Transverse colon (tissue), 4 donors: ENCODE results near the gene PLK1. TPM values are rescaled to one million over a fixed set of nuclear protein-coding genes. Genes with fewer than 3 reads are reported as not detected.
A peak's percentile ranks its signal among the peaks of the same experiment; 100 is the strongest.

Experiments used
- DNase-seq: peaks from one replicate; pipeline ENCODE4 v3.0.0-alpha.2; 2019
- H3K27ac ChIP-seq, 4 donors: fragments of 200-600 bp; sonication (generic); 2 replicates each; pipeline ENCODE4 v1.5.1; 2016 to 2018; ENCODE audit warnings: inconsistent platforms in 4 of 4
- H3K27me3 ChIP-seq: fragments of 200-600 bp; sonication (generic); 2 replicates; pipeline ENCODE4 v1.5.1; 2017; ENCODE audit warnings: inconsistent platforms
- H3K36me3 ChIP-seq, 4 donors: fragments of 200-600 bp; sonication (generic); 2 replicates each; pipeline ENCODE4 v1.5.1; 2017 to 2019; ENCODE audit warnings: inconsistent platforms in 4 of 4
- H3K4me1 ChIP-seq, 4 donors: fragments of 200-600 bp; sonication (generic); 2 replicates each; pipeline ENCODE4 v1.5.1; 2017 to 2020; ENCODE audit warnings: inconsistent platforms in 4 of 4
- H3K4me3 ChIP-seq, 4 donors: fragments of 200-600 bp; sonication (generic); 1 replicate in 1 of 4; 2 replicates in 3 of 4; pipeline versions ENCODE4 v1.5.1 to v1.6.1; 2017 to 2019; ENCODE audit warnings: inconsistent platforms in 4 of 4
- H3K9me3 ChIP-seq, 2 donors: fragments of 200-600 bp; sonication (generic); 2 replicates each; pipeline ENCODE4 v1.5.1; 2017 to 2019; ENCODE audit warnings: inconsistent platforms in 2 of 2
- EP300 ChIP-seq: sonication (generic); formaldehyde crosslinking; IDR thresholded peaks from one replicate; pipeline ENCODE4 v1.6.1; 2017; ENCODE audit warnings: antibody characterized with exemption, low read depth
- POLR2A ChIP-seq: fragments of 450-650 bp; IDR thresholded peaks from one replicate; pipeline ENCODE4 v1.6.1; 2016; ENCODE audit warnings: antibody characterized with exemption, mild to moderate bottlenecking, moderate library complexity
- POLR2AphosphoS5 ChIP-seq, 3 donors: sonication (generic); formaldehyde crosslinking; IDR thresholded peaks; one replicate each; pipeline ENCODE4 v1.6.1; 2016; ENCODE audit warnings: antibody characterized with exemption in 3 of 3
- WGBS, 2 donors: methylation state at CpG; one replicate each; pipeline ENCODE4 v1.1.5; 2018; ENCODE audit warnings: low coverage in 1 of 2; 5-methylcytosine and 5-hydroxymethylcytosine counted together
- in situ Hi-C, 4 donors: fragments of 200-750 bp; cut with MboI; loops; one replicate each; pipeline versions ENCODE4 v1.15.0 to v1.15.1; 2017; ENCODE audit warnings: low sequenced_read_pairs in 3 of 4, low pct_ligation_motif_present in 1 of 4, low pct_unique_long_range_greater_than_20kb in 1 of 4
- intact Hi-C: fragments of 100-400 bp; cut with DNase I; formaldehyde crosslinking; loops from one replicate; pipeline ENCODE4 v1.15.1; 2023; ENCODE audit warnings: low total_unique reads
- total RNA-seq, 4 donors: library from RNA; depleted of rRNA; stranded (reverse); fragments of >200 nt; gene quantifications; one replicate each; pipeline ENCODE4 v1.1.0, GENCODE V29; 2016
- TF ChIP-seq, protein P1 (sequence below), 5 experiments: fragments of 200-600 bp in 3 of 5; fragments of 450-650 bp in 2 of 5; sonication (generic) in 3 of 5; IDR thresholded peaks; 1 replicate in 2 of 5; 2 replicates in 3 of 5; pipeline ENCODE4 v1.5.1; 2016 to 2017; ENCODE audit warnings: antibody characterized with exemption in 5 of 5, inconsistent platforms in 3 of 5, mild to moderate bottlenecking in 2 of 5, moderate library complexity in 1 of 5

PLK1 gene
- total RNA-seq, 4 donors from 2014 or later = 1.5 to 20.1 (median 4.3) TPM

- Histone ChIP-seq H3K4me1 (peaks cover 8 to 12% (median 10%) of the 10 kb centered on the region in 4 donors), H3K4me3 (no peak overlapping the region), H3K36me3 (peaks cover 0 to 26% (median 3%) of the 10 kb centered on the region in 4 donors), H3K27ac (no peak overlapping the region), H3K27me3 (no peaks in the 10 kb centered on the region), H3K9me3 (no peaks in the 10 kb centered on the region)
- intact Hi-C loops (no loop called here), in situ Hi-C loops (no loop called here)
- TF ChIP-seq, protein P1, sequence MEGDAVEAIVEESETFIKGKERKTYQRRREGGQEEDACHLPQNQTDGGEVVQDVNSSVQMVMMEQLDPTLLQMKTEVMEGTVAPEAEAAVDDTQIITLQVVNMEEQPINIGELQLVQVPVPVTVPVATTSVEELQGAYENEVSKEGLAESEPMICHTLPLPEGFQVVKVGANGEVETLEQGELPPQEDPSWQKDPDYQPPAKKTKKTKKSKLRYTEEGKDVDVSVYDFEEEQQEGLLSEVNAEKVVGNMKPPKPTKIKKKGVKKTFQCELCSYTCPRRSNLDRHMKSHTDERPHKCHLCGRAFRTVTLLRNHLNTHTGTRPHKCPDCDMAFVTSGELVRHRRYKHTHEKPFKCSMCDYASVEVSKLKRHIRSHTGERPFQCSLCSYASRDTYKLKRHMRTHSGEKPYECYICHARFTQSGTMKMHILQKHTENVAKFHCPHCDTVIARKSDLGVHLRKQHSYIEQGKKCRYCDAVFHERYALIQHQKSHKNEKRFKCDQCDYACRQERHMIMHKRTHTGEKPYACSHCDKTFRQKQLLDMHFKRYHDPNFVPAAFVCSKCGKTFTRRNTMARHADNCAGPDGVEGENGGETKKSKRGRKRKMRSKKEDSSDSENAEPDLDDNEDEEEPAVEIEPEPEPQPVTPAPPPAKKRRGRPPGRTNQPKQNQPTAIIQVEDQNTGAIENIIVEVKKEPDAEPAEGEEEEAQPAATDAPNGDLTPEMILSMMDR (IDR thresholded peaks at IDR 0.05) = no peak
- no peak for TF ChIP-seq POLR2A
- TF ChIP-seq EP300 = no peak
- TF ChIP-seq POLR2AphosphoS5 (IDR thresholded peaks at IDR 0.05) = no peak
- no peak for DNase-seq
Observed at GRCh38 chr16:23635958-23636357, 42.7 kb upstream of the PLK1 start.

- Histone ChIP-seq H3K4me1 (peaks cover 8 to 22% (median 20%) of the 10 kb centered on the region in 4 donors), H3K4me3 (peak overlapping the region; percentile 65 to 94 (median 88)), H3K9me3 (no peaks in the 10 kb centered on the region), H3K27ac (peak overlapping the region; percentile 78 to 86 (median 85)), H3K36me3 (peaks cover 0 to 29% (median 8%) of the 10 kb centered on the region in 4 donors), H3K27me3 (no peaks in the 10 kb centered on the region)
- in situ Hi-C loops = no loop called here
- no peak for DNase-seq
- TF ChIP-seq EP300 = no peak
- WGBS, 2 donors = 0 to 1% methylated on average over 4 to 8 of the region's 8 CpGs
- intact Hi-C loops = no loop called here
Observed at GRCh38 chr16:23640615-23640930, 38.1 kb upstream of the PLK1 start.

DNA sequence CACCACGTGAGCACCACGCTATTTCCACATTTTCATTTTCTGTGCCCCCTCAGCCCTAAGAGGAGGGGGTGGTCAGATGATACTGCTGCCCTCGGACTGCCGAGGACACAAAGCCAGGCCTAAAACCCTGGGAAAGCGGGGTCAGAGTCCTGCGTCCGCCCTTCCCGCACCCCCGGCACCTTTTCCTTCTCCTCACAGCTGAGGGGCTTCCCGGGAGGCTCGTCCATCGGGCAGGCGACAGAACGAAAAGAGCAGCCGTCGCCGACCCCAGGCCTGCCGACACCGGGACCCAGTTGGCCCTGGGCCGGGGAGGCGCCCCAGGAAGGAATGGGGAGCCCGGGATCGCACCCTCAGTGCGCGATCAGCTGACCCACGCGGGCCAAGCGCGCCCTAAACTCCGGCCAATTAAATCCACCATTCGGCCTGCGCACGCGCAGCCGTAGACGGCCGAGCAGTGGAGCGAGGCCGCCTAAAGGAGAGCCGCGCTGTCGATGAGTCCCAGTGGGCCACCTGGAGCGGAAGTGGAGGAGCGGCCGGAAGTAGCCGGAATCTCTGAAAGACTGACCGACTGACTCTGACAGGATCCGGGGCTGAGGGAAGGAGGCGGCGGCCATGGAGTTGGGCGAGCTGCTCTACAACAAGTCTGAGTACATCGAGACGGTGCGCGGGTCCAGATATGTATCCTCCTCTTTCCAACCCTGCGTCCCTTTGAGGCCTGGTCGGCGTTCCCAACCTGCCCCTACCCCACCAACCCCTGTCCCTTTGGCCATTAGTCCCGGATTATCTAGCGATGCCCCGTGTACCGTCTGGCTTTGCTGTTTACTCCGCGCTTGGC is 37.5 kb upstream of the PLK1 start, which contains the start of the genes DCTN5 and PALB2:
Gene DCTN5 (plus strand): TSS at position 536 of the 835 bp plus-strand sequence. CDS start 77 bp downstream, at position 613.
Gene PALB2 (minus strand): TSS at position 380 of the 835 bp plus-strand sequence. CDS start 153 bp downstream, at position 227.
- peak within 1 kb of the TSS; percentile 65 to 94 (median 88) for H3K4me3 ChIP-seq
- H3K27ac ChIP-seq = peak within 1 kb of the TSS; percentile 78 to 86 (median 85)
- TF ChIP-seq EP300 (no peak), POLR2A (peak; percentile 45), POLR2AphosphoS5 (IDR thresholded peaks at IDR 0.05) (peak; percentile 38 to 69 (median 55))
- TF ChIP-seq, protein P1 (IDR thresholded peaks at IDR 0.05) = peak in 1 of 5 experiments; percentile 16
- intact Hi-C loops = no loop called here
- DNase-seq = peak; percentile 94
- in situ Hi-C loops = no loop called here
- H3K27me3 ChIP-seq = no peaks in the 10 kb centered on the region
- peaks cover 8 to 22% (median 20%) of the 10 kb centered on the region in 4 donors for H3K4me1 ChIP-seq
- peaks cover 0 to 28% (median 9%) of the 10 kb centered on the region in 4 donors for H3K36me3 ChIP-seq
- H3K9me3 ChIP-seq = no peaks in the 10 kb centered on the region
- 0 to 1% methylated on average over 2 to 43 of the region's 64 CpGs for WGBS, 2 donors

GRCh38 chr16:23642246-23642774 is 36.4 kb upstream of the PLK1 start:
- intact Hi-C loops = no loop called here
- Histone ChIP-seq H3K27me3 (no peaks in the 10 kb centered on the region), H3K4me3 (peak overlapping the region; percentile 63 to 94 (median 88)), H3K9me3 (no peaks in the 10 kb centered on the region), H3K4me1 (peaks cover 8 to 22% (median 20%) of the 10 kb centered on the region in 4 donors), H3K36me3 (peaks cover 0 to 24% (median 11%) of the 10 kb centered on the region in 4 donors), H3K27ac (peak overlapping the region in 3 of 4 donors; percentile 78 to 86 (median 86))
- WGBS, 2 donors = 58 to 80% methylated on average over 10 to 14 of the region's 14 CpGs
- TF ChIP-seq POLR2A = no peak
- TF ChIP-seq EP300 = no peak
- TF ChIP-seq POLR2AphosphoS5 (IDR thresholded peaks at IDR 0.05) = no peak
- TF ChIP-seq, protein P1 (IDR thresholded peaks at IDR 0.05) = no peak
- in situ Hi-C loops = no loop called here
- DNase-seq = no peak
